ENCODE data around the gene CAMK2A. TPM values are rescaled to one million over a fixed set of nuclear protein-coding genes. Genes with fewer than 3 reads are reported as not detected.

CAMK2A gene
- total and polyA plus RNA-seq, 2 donors = 1.8 to 2.6 TPM

GRCh38 chr5:150172145-150172544 is 117.4 kb downstream of the CAMK2A start:
- no peak overlapping the region for H3K27ac ChIP-seq (ENCODE audit: low read depth)
- 68% methylated on average over 1 of the region's 1 CpG for WGBS
- no peaks in the 10 kb centered on the region for H3K36me3 ChIP-seq (ENCODE audit: insufficient read depth)
- H3K4me3 ChIP-seq (ENCODE audit: low read depth, low read length) = no peak overlapping the region
- H3K4me1 ChIP-seq (ENCODE audit: insufficient read depth) = no peaks in the 10 kb centered on the region
- no peak for DNase-seq (ENCODE audit: extremely low spot score)

Other genes with a start within 250 kb of the CAMK2A start
- 24.5 TPM for gene CSF1R, start 203.2 kb downstream of the CAMK2A start, total RNA-seq
- 15.8 TPM for gene CSF1R, start 203.2 kb downstream of the CAMK2A start, polyA plus RNA-seq
- gene PDGFRB, start 133.9 kb downstream of the CAMK2A start, total RNA-seq = 112 TPM
- 79.4 TPM for gene PDGFRB, start 133.9 kb downstream of the CAMK2A start, polyA plus RNA-seq
- gene CDX1, start 123.0 kb downstream of the CAMK2A start, total RNA-seq = 0.21 TPM
- gene CDX1, start 123.0 kb downstream of the CAMK2A start, polyA plus RNA-seq = not detected
- not detected for gene SLC6A7, start 99.7 kb downstream of the CAMK2A start, total RNA-seq
- 0.01 TPM for gene SLC6A7, start 99.7 kb downstream of the CAMK2A start, polyA plus RNA-seq
- 16.8 TPM for gene ARSI, start 13.1 kb upstream of the CAMK2A start, total RNA-seq
- gene ARSI, start 13.1 kb upstream of the CAMK2A start, polyA plus RNA-seq = 4.8 TPM
- gene TCOF1, start 67.9 kb upstream of the CAMK2A start, total RNA-seq = 11.9 TPM
- 22.8 TPM for gene TCOF1, start 67.9 kb upstream of the CAMK2A start, polyA plus RNA-seq
- gene CD74, start 123.1 kb upstream of the CAMK2A start, total RNA-seq = 161 TPM
- gene CD74, start 123.1 kb upstream of the CAMK2A start, polyA plus RNA-seq = 554 TPM
- gene RPS14, start 160.0 kb upstream of the CAMK2A start, total RNA-seq = 2,233 TPM
- 4,014 TPM for gene RPS14, start 160.0 kb upstream of the CAMK2A start, polyA plus RNA-seq
- 27.1 TPM for gene NDST1, start 218.4 kb upstream of the CAMK2A start, total RNA-seq
- 37.5 TPM for gene NDST1, start 218.4 kb upstream of the CAMK2A start, polyA plus RNA-seq

Data from urinary bladder (tissue), 4 donors.